Smooth muscle cell (in vitro differentiated cells): ENCODE measurements around the gene NCOA7. TPM values are rescaled to one million over a fixed set of nuclear protein-coding genes. Genes with fewer than 3 reads are reported as not detected.

Experiments used
- DNase-seq: peaks from one replicate; lab custom pipeline; 2025; ENCODE audit not compliant: unreplicated experiment; lab: John Stamatoyannopoulos, UW
- H2AFZ ChIP-seq: fragments of 200-600 bp; sonication (generic); 2 replicates; pipeline ENCODE4 v1.6.0; 2016; ENCODE audit warnings: antibody characterized with exemption, low read depth, mild to moderate bottlenecking
- H3F3A ChIP-seq: fragments of 200-600 bp; sonication (generic); 2 replicates; pipeline ENCODE4 v1.6.0; 2017; ENCODE audit warnings: antibody characterized with exemption, low read depth
- H3K27ac ChIP-seq: fragments of 200-600 bp; sonication (generic); 2 replicates; pipeline ENCODE4 v1.5.1; 2016; ENCODE audit warnings: low read depth, mild to moderate bottlenecking
- H3K27me3 ChIP-seq: fragments of 200-600 bp; sonication (generic); 2 replicates; pipeline ENCODE4 v1.6.1; 2016; ENCODE audit warnings: low read depth, mild to moderate bottlenecking
- H3K36me3 ChIP-seq: fragments of 200-600 bp; sonication (generic); 2 replicates; pipeline ENCODE4 v1.5.1; 2016; ENCODE audit warnings: low read depth
- H3K4me1 ChIP-seq: fragments of 200-600 bp; sonication (generic); 2 replicates; pipeline ENCODE4 v1.5.1; 2016; ENCODE audit warnings: low read depth
- H3K4me2 ChIP-seq: fragments of 200-600 bp; sonication (generic); 2 replicates; pipeline ENCODE4 v1.6.0; 2016; ENCODE audit warnings: mild to moderate bottlenecking
- H3K4me3 ChIP-seq: fragments of 200-600 bp; sonication (generic); 2 replicates; pipeline ENCODE4 v1.5.1; 2016; ENCODE audit warnings: mild to moderate bottlenecking
- H3K79me2 ChIP-seq: fragments of 200-600 bp; sonication (generic); 2 replicates; pipeline ENCODE4 v1.6.0; 2016; ENCODE audit warnings: low read depth, mild to moderate bottlenecking
- H3K9ac ChIP-seq: fragments of 200-600 bp; sonication (generic); 2 replicates; pipeline ENCODE4 v1.6.0; 2016; ENCODE audit warnings: low read depth
- H3K9me3 ChIP-seq: fragments of 200-600 bp; sonication (generic); replicated peaks from 2 replicates; pipeline ENCODE4 v1.5.1; 2016; ENCODE audit warnings: low read depth
- H4K20me1 ChIP-seq: fragments of 200-600 bp; sonication (generic); 2 replicates; pipeline ENCODE4 v1.6.0; 2016; ENCODE audit warnings: low read depth
- CTCF ChIP-seq: fragments of 200-600 bp; sonication (generic); IDR thresholded peaks from 2 replicates; pipeline ENCODE4 v1.5.1; 2017; ENCODE audit warnings: borderline replicate concordance, mild to moderate bottlenecking, antibody characterized with exemption; ENCODE audit not compliant: insufficient read depth, poor library complexity, severe bottlenecking
- WGBS: methylation state at CpG from one replicate; pipeline ENCODE4 v1.1.7; 2016; ENCODE audit warnings: low lambda C conversion rate; 5-methylcytosine and 5-hydroxymethylcytosine counted together
- polyA plus RNA-seq: library from polyadenylated mRNA; unstranded; fragments of >200 nt; fragmentation: Nextera tagmentation; extraction: Ambion mirVana; gene quantifications from 2 replicates; pipeline ENCODE4 v1.2.1, GENCODE V29; 2016
- total RNA-seq: library from RNA; depleted of rRNA; stranded (reverse); fragments of >200 nt; gene quantifications from 2 replicates; pipeline ENCODE4 v1.2.3, GENCODE V29; 2014

NCOA7 gene
- total and polyA plus RNA-seq, 2 experiments from 2014 or later, result 38.1 to 44.0 TPM

DNA sequence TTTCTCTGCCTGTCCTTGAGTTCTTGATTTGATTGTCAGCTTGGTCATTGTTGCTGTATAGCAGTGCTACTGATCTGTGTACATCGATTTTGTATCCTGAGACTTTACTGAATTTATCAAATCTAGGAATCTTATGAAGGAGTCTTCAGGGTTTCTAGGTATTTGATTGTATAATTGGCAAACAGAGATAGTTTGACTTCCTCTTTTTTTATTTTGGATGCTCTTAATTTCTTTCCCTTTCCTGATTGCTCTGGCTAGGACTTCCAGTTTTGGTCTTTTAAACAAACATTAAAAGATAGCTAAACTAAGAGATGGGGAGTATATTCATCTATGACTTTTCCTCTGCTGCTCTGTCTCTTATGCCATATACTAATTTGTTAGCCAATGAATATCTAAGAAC is 62.4 kb downstream of the NCOA7 start:
- Histone ChIP-seq H3K27me3 (no peaks in the 10 kb centered on the region), H3K36me3 (no peaks in the 10 kb centered on the region), H3K9ac (no peak overlapping the region), H3F3A (no peaks in the 10 kb centered on the region), H3K4me1 (no peaks in the 10 kb centered on the region), H2AFZ (no peak overlapping the region), H3K4me3 (no peak overlapping the region), H4K20me1 (no peaks in the 10 kb centered on the region), H3K9me3 (no peaks in the 10 kb centered on the region), H3K79me2 (peaks cover 16% of the 10 kb centered on the region), H3K4me2 (no peak overlapping the region), H3K27ac (no peak overlapping the region)
- TF ChIP-seq CTCF, result no peak
- DNase-seq, result no peak
- WGBS, result 86% methylated on average over 1 of the region's 1 CpG

- DNase-seq, result no peak
- Histone ChIP-seq H2AFZ (no peak overlapping the region), H4K20me1 (no peaks in the 10 kb centered on the region), H3K27ac (no peak overlapping the region), H3K36me3 (no peaks in the 10 kb centered on the region), H3K4me3 (no peak overlapping the region), H3K9ac (no peak overlapping the region), H3K27me3 (no peaks in the 10 kb centered on the region), H3K4me1 (no peaks in the 10 kb centered on the region), H3K79me2 (peaks cover 16% of the 10 kb centered on the region), H3K4me2 (no peak overlapping the region), H3K9me3 (no peaks in the 10 kb centered on the region), H3F3A (no peaks in the 10 kb centered on the region)
- 94% methylated on average over 1 of the region's 1 CpG for WGBS
- no peak for TF ChIP-seq CTCF
Measured at GRCh38 chr6:125853756-125854155, 63.0 kb downstream of the NCOA7 start.

DNA sequence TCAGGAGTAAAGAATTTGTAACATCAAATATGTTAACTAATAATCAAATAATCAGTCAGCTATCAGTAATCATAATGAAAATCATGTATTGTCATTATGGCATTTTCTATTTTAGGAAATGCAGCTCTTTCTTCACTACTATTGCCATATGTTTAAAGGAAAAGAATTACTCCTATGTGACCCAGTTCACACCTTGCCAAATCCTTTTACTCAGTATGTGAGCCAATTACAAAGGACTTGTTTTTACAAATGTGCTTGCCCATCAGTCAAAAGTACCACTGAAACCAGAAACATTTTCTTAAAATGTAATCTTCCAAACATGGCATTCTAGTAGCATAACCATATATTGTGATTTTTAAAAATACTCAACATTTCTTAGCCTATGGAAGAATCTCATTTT is 63.6 kb downstream of the NCOA7 start:
- no peak overlapping the region for H3K27ac ChIP-seq
- no peak for TF ChIP-seq CTCF
- H3K79me2 ChIP-seq, result peaks cover 16% of the 10 kb centered on the region
- no peak overlapping the region for H3K9ac ChIP-seq
- H4K20me1 ChIP-seq, result no peaks in the 10 kb centered on the region
- no peaks in the 10 kb centered on the region for H3K27me3 ChIP-seq
- H3K4me2 ChIP-seq, result no peak overlapping the region
- no peak overlapping the region for H2AFZ ChIP-seq
- no peak for DNase-seq
- H3K36me3 ChIP-seq, result no peaks in the 10 kb centered on the region
- H3F3A ChIP-seq, result no peaks in the 10 kb centered on the region
- no peak overlapping the region for H3K4me3 ChIP-seq
- H3K4me1 ChIP-seq, result no peaks in the 10 kb centered on the region
- H3K9me3 ChIP-seq, result no peaks in the 10 kb centered on the region

DNA sequence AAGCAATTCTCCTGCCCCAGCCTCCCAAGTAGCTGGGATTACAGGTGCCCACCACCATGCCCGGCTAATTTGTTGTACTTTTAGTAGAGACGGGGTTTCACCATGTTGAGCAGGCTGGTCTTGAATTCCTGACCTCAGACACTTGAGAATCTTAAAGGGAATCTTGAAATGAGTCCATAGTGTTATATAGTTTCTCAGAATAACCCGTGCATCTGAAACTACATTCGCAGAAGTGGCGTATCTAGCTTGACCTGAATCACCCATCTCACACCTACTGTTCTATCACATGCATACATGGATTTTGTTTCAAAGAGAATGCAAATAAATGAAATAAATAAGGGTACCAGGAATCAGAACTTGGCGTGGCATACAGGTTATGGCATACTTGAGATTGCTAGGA is 65.0 kb downstream of the NCOA7 start:
- no peaks in the 10 kb centered on the region for H3K4me1 ChIP-seq
- H3K27ac ChIP-seq, result no peak overlapping the region
- no peak overlapping the region for H3K4me3 ChIP-seq
- TF ChIP-seq CTCF, result no peak
- H3K4me2 ChIP-seq, result no peak overlapping the region
- no peaks in the 10 kb centered on the region for H3K27me3 ChIP-seq
- no peak overlapping the region for H2AFZ ChIP-seq
- H3K36me3 ChIP-seq, result no peaks in the 10 kb centered on the region
- H3K9me3 ChIP-seq, result no peaks in the 10 kb centered on the region
- no peak overlapping the region for H3K9ac ChIP-seq
- no peak for DNase-seq
- H3F3A ChIP-seq, result no peaks in the 10 kb centered on the region
- no peaks in the 10 kb centered on the region for H4K20me1 ChIP-seq
- WGBS, result 97% methylated on average over 6 of the region's 6 CpGs
- peaks cover 16% of the 10 kb centered on the region for H3K79me2 ChIP-seq
